A673 (cell line): ENCODE measurements around the gene KCNIP4. TPM values are rescaled to one million over a fixed set of nuclear protein-coding genes. Genes with fewer than 3 reads are reported as not detected.

Experiments used
- BruUV-seq: library from RNA; stranded (reverse); fragments of 400-500 nt; replicated peaks from 2 replicates; lab custom pipeline; 2021; lab: Mats Ljungman, UMichigan
- CTCF ChIA-PET: fragments of 300-600 bp; sonication (Branson Sonifier 250); formaldehyde crosslinking; loops from one replicate; lab custom pipeline; 2022; ENCODE audit warnings: antibody characterized with exemption; lab: Charles Lee
- POLR2A ChIA-PET: fragments of 300-600 bp; sonication (Branson Sonifier 250); formaldehyde crosslinking; loops from one replicate; lab custom pipeline; 2022; ENCODE audit warnings: antibody characterized with exemption; ENCODE audit not compliant: low non-redundant PET; lab: Charles Lee
- DNase-seq: peaks from one replicate; pipeline ENCODE4 v3.0.0-alpha.2; 2015; ENCODE audit warnings: low spot score
- H3K27ac ChIP-seq: fragments of 200-600 bp; sonication (generic); 2 replicates; pipeline ENCODE4 v1.5.1; 2016; ENCODE audit warnings: mixed run types, low read depth, mild to moderate bottlenecking, mixed read lengths, antibody characterized with exemption, low read length; ENCODE audit not compliant: poor library complexity, severe bottlenecking
- H3K27me3 ChIP-seq: fragments of 200-600 bp; sonication (generic); replicated peaks from 2 replicates; pipeline ENCODE4 v1.6.1; 2017; ENCODE audit warnings: mixed run types, low read depth, mild to moderate bottlenecking, mixed read lengths, antibody characterized with exemption, low read length; ENCODE audit not compliant: insufficient read depth, poor library complexity
- H3K36me3 ChIP-seq: fragments of 200-600 bp; sonication (generic); 2 replicates; pipeline ENCODE4 v1.6.1; 2016; ENCODE audit warnings: mixed run types, mild to moderate bottlenecking, mixed read lengths, antibody characterized with exemption, low read length; ENCODE audit not compliant: insufficient read depth, poor library complexity, severe bottlenecking
- H3K4me1 ChIP-seq: fragments of 200-600 bp; sonication (generic); 2 replicates; pipeline ENCODE4 v1.6.1; 2017; ENCODE audit warnings: mixed run types, mild to moderate bottlenecking, mixed read lengths, antibody characterized with exemption, low read length; ENCODE audit not compliant: insufficient read depth, poor library complexity, severe bottlenecking
- H3K4me3 ChIP-seq: fragments of 200-600 bp; sonication (generic); 2 replicates; pipeline ENCODE4 v1.5.1; 2016; ENCODE audit warnings: low read depth, mixed run types, mild to moderate bottlenecking, mixed read lengths, low read length; ENCODE audit not compliant: poor library complexity, severe bottlenecking
- H3K9me3 ChIP-seq: fragments of 200-600 bp; sonication (generic); 2 replicates; pipeline ENCODE4 v1.6.1; 2016; ENCODE audit warnings: mixed run types, low read depth, mild to moderate bottlenecking, mixed read lengths, antibody characterized with exemption, low read length; ENCODE audit not compliant: poor library complexity, severe bottlenecking
- CTCF ChIP-seq: fragments of 300-800, 200-600 bp; sonication (generic); conservative IDR thresholded peaks from 2 replicates; pipeline ENCODE4 v1.5.1; 2017; ENCODE audit warnings: low read depth, mild to moderate bottlenecking, antibody characterized with exemption, low read length, moderate library complexity, mixed read lengths
- EZH2 ChIP-seq: fragments of 200-600 bp; sonication (generic); IDR thresholded peaks from 2 replicates; pipeline ENCODE4 v1.6.1; 2017; ENCODE audit warnings: borderline replicate concordance, low read depth, mild to moderate bottlenecking, mixed read lengths, antibody characterized with exemption, low read length; ENCODE audit not compliant: poor library complexity, severe bottlenecking
- intact Hi-C: fragments of 100-400 bp; cut with micrococcal nuclease; formaldehyde crosslinking; loops from one replicate; pipeline ENCODE4 v1.10.0; 2022; ENCODE audit not compliant: unreplicated experiment
- total RNA-seq: library from RNA; stranded (reverse); gene quantifications from 2 replicates; pipeline ENCODE4 v1.2.3, GENCODE V29; 2021

Gene KCNIP4
- total RNA-seq, 1 experiment from 2014 or later, result not detected

- Histone ChIP-seq H3K27me3 (no peaks in the 10 kb centered on the region), H3K36me3 (no peaks in the 10 kb centered on the region), H3K27ac (no peak overlapping the region), H3K4me3 (no peak overlapping the region), H3K4me1 (no peaks in the 10 kb centered on the region), H3K9me3 (no peaks in the 10 kb centered on the region)
- intact Hi-C loops, result no loop called here
- no TSS peak for BruUV-seq
- TF ChIP-seq EZH2 (no peak), CTCF (no peak)
- DNase-seq, result no peak
- ChIA-PET POLR2A (no interaction called here), CTCF (no interaction called here)
These were observed 262.7 kb downstream of the KCNIP4 start for GRCh38 chr4:21685911-21686310.

GRCh38 chr4:21680326-21680898, 268.2 kb downstream of the KCNIP4 start:
- ChIA-PET POLR2A (no interaction called here), CTCF (no interaction called here)
- no peak for DNase-seq
- Histone ChIP-seq H3K27ac (no peak overlapping the region), H3K4me1 (no peaks in the 10 kb centered on the region), H3K9me3 (no peaks in the 10 kb centered on the region), H3K27me3 (no peaks in the 10 kb centered on the region), H3K36me3 (no peaks in the 10 kb centered on the region), H3K4me3 (no peak overlapping the region)
- intact Hi-C loops, result no loop called here
- no TSS peak for BruUV-seq
- TF ChIP-seq EZH2 (no peak), CTCF (no peak)

GRCh38 chr4:21678711-21679110, 269.9 kb downstream of the KCNIP4 start:
- POLR2A ChIA-PET, result no interaction called here
- DNase-seq, result no peak
- no peaks in the 10 kb centered on the region for H3K36me3 ChIP-seq
- H3K27ac ChIP-seq, result no peak overlapping the region
- intact Hi-C loops, result no loop called here
- TF ChIP-seq EZH2, result no peak
- TF ChIP-seq CTCF, result no peak
- CTCF ChIA-PET, result no interaction called here
- no TSS peak for BruUV-seq
- H3K27me3 ChIP-seq, result no peaks in the 10 kb centered on the region
- H3K4me3 ChIP-seq, result no peak overlapping the region
- H3K9me3 ChIP-seq, result no peaks in the 10 kb centered on the region
- no peaks in the 10 kb centered on the region for H3K4me1 ChIP-seq
